ENCODE measurements around the gene FREM2. TPM values are rescaled to one million over a fixed set of nuclear protein-coding genes. Genes with fewer than 3 reads are reported as not detected.

FREM2 gene
- total and polyA plus RNA-seq, 9 of the 15 experiments (the other 6 are each of a cell fraction or from before 2014, with no cell fraction given), result under 0.01 to 0.02 TPM; not detected in 7

DNA sequence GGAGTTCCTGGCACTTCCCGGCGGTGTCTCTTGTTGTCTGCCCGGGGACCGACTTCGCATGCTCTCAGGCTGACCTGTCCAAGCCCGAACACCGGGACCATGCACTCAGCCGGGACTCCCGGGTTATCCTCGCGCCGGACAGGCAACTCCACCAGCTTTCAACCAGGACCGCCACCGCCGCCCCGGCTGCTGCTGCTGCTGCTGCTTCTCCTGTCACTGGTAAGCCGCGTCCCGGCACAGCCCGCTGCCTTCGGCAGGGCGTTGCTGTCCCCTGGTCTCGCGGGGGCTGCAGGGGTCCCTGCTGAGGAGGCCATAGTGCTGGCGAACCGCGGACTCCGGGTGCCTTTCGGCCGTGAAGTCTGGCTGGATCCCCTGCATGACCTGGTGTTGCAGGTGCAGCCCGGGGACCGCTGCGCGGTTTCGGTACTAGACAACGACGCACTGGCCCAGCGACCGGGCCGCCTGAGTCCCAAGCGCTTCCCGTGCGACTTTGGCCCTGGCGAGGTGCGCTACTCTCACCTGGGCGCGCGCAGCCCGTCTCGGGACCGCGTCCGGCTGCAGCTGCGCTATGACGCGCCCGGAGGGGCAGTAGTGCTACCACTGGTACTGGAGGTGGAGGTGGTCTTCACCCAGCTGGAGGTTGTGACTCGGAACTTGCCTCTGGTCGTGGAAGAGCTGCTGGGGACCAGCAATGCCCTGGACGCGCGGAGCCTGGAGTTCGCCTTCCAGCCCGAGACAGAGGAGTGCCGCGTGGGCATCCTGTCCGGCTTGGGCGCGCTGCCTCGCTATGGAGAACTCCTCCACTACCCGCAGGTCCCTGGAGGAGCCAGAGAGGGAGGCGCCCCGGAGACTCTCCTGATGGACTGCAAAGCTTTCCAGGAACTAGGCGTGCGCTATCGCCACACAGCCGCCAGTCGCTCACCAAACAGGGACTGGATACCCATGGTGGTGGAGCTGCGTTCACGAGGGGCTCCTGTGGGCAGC, 661 bp downstream of the FREM2 start (continued):
- TF ChIP-seq, protein P1, sequence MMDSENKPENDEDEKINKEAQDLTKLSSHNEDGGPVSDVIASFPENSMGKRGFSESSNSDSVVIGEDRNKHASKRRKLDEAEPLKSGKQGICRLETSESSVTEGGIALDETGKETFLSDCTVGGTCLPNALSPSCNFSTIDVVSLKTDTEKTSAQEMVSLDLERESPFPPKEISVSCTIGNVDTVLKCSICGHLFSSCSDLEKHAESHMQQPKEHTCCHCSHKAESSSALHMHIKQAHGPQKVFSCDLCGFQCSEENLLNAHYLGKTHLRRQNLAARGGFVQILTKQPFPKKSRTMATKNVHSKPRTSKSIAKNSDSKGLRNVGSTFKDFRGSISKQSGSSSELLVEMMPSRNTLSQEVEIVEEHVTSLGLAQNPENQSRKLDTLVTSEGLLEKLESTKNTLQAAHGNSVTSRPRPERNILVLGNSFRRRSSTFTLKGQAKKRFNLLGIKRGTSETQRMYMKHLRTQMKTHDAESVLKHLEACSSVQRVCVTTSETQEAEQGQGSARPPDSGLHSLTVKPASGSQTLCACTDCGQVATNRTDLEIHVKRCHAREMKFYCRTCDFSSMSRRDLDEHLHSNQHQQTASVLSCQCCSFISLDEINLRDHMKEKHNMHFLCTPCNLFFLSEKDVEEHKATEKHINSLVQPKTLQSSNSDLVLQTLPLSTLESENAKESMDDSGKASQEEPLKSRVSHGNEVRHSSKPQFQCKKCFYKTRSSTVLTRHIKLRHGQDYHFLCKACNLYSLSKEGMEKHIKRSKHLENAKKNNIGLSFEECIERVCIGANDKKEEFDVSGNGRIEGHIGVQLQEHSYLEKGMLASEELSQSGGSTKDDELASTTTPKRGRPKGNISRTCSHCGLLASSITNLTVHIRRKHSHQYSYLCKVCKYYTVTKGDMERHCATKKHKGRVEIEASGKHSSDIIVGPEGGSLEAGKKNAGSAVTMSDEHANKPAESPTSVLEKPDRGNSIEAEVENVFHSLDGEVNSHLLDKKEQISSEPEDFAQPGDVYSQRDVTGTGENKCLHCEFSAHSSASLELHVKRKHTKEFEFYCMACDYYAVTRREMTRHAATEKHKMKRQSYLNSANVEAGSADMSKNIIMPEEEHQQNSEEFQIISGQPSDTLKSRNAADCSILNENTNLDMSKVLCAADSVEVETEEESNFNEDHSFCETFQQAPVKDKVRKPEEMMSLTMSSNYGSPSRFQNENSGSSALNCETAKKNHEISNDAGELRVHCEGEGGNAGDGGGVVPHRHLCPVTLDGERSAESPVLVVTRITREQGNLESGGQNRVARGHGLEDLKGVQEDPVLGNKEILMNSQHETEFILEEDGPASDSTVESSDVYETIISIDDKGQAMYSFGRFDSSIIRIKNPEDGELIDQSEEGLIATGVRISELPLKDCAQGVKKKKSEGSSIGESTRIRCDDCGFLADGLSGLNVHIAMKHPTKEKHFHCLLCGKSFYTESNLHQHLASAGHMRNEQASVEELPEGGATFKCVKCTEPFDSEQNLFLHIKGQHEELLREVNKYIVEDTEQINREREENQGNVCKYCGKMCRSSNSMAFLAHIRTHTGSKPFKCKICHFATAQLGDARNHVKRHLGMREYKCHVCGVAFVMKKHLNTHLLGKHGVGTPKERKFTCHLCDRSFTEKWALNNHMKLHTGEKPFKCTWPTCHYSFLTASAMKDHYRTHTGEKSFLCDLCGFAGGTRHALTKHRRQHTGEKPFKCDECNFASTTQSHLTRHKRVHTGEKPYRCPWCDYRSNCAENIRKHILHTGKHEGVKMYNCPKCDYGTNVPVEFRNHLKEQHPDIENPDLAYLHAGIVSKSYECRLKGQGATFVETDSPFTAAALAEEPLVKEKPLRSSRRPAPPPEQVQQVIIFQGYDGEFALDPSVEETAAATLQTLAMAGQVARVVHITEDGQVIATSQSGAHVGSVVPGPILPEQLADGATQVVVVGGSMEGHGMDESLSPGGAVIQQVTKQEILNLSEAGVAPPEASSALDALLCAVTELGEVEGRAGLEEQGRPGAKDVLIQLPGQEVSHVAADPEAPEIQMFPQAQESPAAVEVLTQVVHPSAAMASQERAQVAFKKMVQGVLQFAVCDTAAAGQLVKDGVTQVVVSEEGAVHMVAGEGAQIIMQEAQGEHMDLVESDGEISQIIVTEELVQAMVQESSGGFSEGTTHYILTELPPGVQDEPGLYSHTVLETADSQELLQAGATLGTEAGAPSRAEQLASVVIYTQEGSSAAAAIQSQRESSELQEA (IDR thresholded peaks at IDR 0.05; ENCODE audit: low read depth), result no peak
- TF ChIP-seq SMARCA4 (IDR thresholded peaks at IDR 0.05) (no peak), LEF1 (IDR thresholded peaks at IDR 0.05) (no peak), PCBP2 (IDR thresholded peaks at IDR 0.05; ENCODE audit: low read depth, low read length, poor library complexity, severe bottlenecking) (no peak)
- TF ChIP-seq, protein P2, sequence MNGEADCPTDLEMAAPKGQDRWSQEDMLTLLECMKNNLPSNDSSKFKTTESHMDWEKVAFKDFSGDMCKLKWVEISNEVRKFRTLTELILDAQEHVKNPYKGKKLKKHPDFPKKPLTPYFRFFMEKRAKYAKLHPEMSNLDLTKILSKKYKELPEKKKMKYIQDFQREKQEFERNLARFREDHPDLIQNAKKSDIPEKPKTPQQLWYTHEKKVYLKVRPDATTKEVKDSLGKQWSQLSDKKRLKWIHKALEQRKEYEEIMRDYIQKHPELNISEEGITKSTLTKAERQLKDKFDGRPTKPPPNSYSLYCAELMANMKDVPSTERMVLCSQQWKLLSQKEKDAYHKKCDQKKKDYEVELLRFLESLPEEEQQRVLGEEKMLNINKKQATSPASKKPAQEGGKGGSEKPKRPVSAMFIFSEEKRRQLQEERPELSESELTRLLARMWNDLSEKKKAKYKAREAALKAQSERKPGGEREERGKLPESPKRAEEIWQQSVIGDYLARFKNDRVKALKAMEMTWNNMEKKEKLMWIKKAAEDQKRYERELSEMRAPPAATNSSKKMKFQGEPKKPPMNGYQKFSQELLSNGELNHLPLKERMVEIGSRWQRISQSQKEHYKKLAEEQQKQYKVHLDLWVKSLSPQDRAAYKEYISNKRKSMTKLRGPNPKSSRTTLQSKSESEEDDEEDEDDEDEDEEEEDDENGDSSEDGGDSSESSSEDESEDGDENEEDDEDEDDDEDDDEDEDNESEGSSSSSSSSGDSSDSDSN (IDR thresholded peaks at IDR 0.05; ENCODE audit: borderline replicate concordance in 1 of 2, low read depth in 2 of 2, low read length in 2 of 2), result no peak
- TF ChIP-seq, protein P3, sequence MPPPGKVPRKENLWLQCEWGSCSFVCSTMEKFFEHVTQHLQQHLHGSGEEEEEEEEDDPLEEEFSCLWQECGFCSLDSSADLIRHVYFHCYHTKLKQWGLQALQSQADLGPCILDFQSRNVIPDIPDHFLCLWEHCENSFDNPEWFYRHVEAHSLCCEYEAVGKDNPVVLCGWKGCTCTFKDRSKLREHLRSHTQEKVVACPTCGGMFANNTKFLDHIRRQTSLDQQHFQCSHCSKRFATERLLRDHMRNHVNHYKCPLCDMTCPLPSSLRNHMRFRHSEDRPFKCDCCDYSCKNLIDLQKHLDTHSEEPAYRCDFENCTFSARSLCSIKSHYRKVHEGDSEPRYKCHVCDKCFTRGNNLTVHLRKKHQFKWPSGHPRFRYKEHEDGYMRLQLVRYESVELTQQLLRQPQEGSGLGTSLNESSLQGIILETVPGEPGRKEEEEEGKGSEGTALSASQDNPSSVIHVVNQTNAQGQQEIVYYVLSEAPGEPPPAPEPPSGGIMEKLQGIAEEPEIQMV (tag; conservative IDR thresholded peaks at IDR 0.05; ENCODE audit: low read depth), result no peak
